ENCODE results near the gene CXCR2. TPM values are rescaled to one million over a fixed set of nuclear protein-coding genes. Genes with fewer than 3 reads are reported as not detected.
A peak's percentile ranks its signal among the peaks of the same experiment; 100 is the strongest.

Gene CXCR2
- total RNA-seq, 1 experiment from 2014 or later = not detected

GRCh38 chr2:218089259-218089658, 36.6 kb upstream of the CXCR2 start:
- no peak for DNase-seq
- ChIA-PET CTCF (no interaction called here), POLR2A (ENCODE audit: unreplicated experiment) (no interaction called here)
- intact Hi-C loops (cut with micrococcal nuclease; ENCODE audit: unreplicated experiment) = no loop called here
- Histone ChIP-seq H3K9me2 (ENCODE audit: insufficient read depth) (no peaks in the 10 kb centered on the region), H2AFZ (no peak overlapping the region), H3K27ac (no peak overlapping the region), H3K4me3 (no peak overlapping the region), H3K27me3 (ENCODE audit: insufficient read depth, low read depth) (peaks cover 16% of the 10 kb centered on the region), H3K4me2 (no peak overlapping the region), H3K4me1 (replicated peaks; ENCODE audit: insufficient read depth) (no peaks in the 10 kb centered on the region), H3K9me3 (ENCODE audit: insufficient read depth, low read depth) (no peaks in the 10 kb centered on the region; the same call in 1 of the 2 replicates), H3K36me3 (ENCODE audit: low read depth) (no peaks in the 10 kb centered on the region), H3F3A (ENCODE audit: insufficient read depth, low read depth) (no peaks in the 10 kb centered on the region), H3K79me2 (ENCODE audit: low read depth) (no peaks in the 10 kb centered on the region), H4K20me1 (ENCODE audit: insufficient read depth) (no peaks in the 10 kb centered on the region)
- TF ChIP-seq CTCF (conservative IDR thresholded peaks at IDR 0.05) (no peak), EZH2 (IDR thresholded peaks at IDR 0.05; ENCODE audit: low read depth) (no peak)
- no TSS peak for BruUV-seq (replicated peaks)

- no peak overlapping the region for H3K27ac ChIP-seq
- H3K79me2 ChIP-seq (ENCODE audit: low read depth) = no peaks in the 10 kb centered on the region
- H3K9me3 ChIP-seq (ENCODE audit: insufficient read depth, low read depth) = no peaks in the 10 kb centered on the region
- BruUV-seq (replicated peaks) = no TSS peak
- H3K4me3 ChIP-seq = no peak overlapping the region
- H3K27me3 ChIP-seq (ENCODE audit: insufficient read depth, low read depth) = peaks cover 23% of the 10 kb centered on the region
- POLR2A ChIA-PET (ENCODE audit: unreplicated experiment) = no interaction called here
- H3F3A ChIP-seq (ENCODE audit: insufficient read depth, low read depth) = no peaks in the 10 kb centered on the region
- H3K36me3 ChIP-seq (ENCODE audit: low read depth) = no peaks in the 10 kb centered on the region
- CTCF ChIA-PET = no interaction called here
- H4K20me1 ChIP-seq (ENCODE audit: insufficient read depth) = no peaks in the 10 kb centered on the region
- intact Hi-C loops (cut with micrococcal nuclease; ENCODE audit: unreplicated experiment) = no loop called here
- H3K4me1 ChIP-seq (replicated peaks; ENCODE audit: insufficient read depth) = no peaks in the 10 kb centered on the region
- H2AFZ ChIP-seq = no peak overlapping the region
- H3K9me2 ChIP-seq (ENCODE audit: insufficient read depth) = no peaks in the 10 kb centered on the region
- TF ChIP-seq CTCF (conservative IDR thresholded peaks at IDR 0.05) = no peak
- TF ChIP-seq EZH2 (IDR thresholded peaks at IDR 0.05; ENCODE audit: low read depth) = no peak
- DNase-seq = no peak
- H3K4me2 ChIP-seq = no peak overlapping the region
Measured at GRCh38 chr2:218091746-218092145, 34.1 kb upstream of the CXCR2 start.

GRCh38 chr2:218093879-218094278, 31.9 kb upstream of the CXCR2 start:
- TF ChIP-seq CTCF (conservative IDR thresholded peaks at IDR 0.05) (0 out of 2 replicates have a peak, but pooled peaks have one; percentile 20), EZH2 (IDR thresholded peaks at IDR 0.05; ENCODE audit: low read depth) (no peak)
- no peak overlapping the region for H2AFZ ChIP-seq
- H3K79me2 ChIP-seq (ENCODE audit: low read depth) = no peaks in the 10 kb centered on the region
- no TSS peak for BruUV-seq (replicated peaks)
- ChIA-PET CTCF (no interaction called here), POLR2A (ENCODE audit: unreplicated experiment) (no interaction called here)
- H3K4me1 ChIP-seq (replicated peaks; ENCODE audit: insufficient read depth) = no peaks in the 10 kb centered on the region
- no peaks in the 10 kb centered on the region for H3F3A ChIP-seq (ENCODE audit: insufficient read depth, low read depth)
- no peak overlapping the region for H3K4me2 ChIP-seq
- intact Hi-C loops (cut with micrococcal nuclease; ENCODE audit: unreplicated experiment) = no loop called here
- H3K36me3 ChIP-seq (ENCODE audit: low read depth) = no peaks in the 10 kb centered on the region
- no peaks in the 10 kb centered on the region for H3K9me3 ChIP-seq (ENCODE audit: insufficient read depth, low read depth)
- peaks cover 34% of the 10 kb centered on the region for H3K27me3 ChIP-seq (ENCODE audit: insufficient read depth, low read depth)
- H4K20me1 ChIP-seq (ENCODE audit: insufficient read depth) = no peaks in the 10 kb centered on the region
- DNase-seq = no peak
- no peak overlapping the region for H3K4me3 ChIP-seq
- H3K9me2 ChIP-seq (ENCODE audit: insufficient read depth) = peaks cover 4% of the 10 kb centered on the region; the same call in 1 of the 2 replicates
- H3K27ac ChIP-seq = no peak overlapping the region

All from PC-9 (cell line).